Activated CD8-positive, alpha-beta T cell treated with anti-CD3 and anti-CD28 coated beads for 36 hours (primary cell): ENCODE data around the gene RPAP3. TPM values are rescaled to one million over a fixed set of nuclear protein-coding genes. Genes with fewer than 3 reads are reported as not detected.

Experiments
- ATAC-seq: fragments of 200-7000 bp; cut with Tn5 transposase; one replicate; pipeline ENCODE4 v1.10.0; 2021; ENCODE audit warnings: mild to moderate bottlenecking, moderate library complexity
- CTCF ChIA-PET: fragments of 350-600 bp; sonication (Branson Sonifier 250); formaldehyde crosslinking; loops from one replicate; lab custom pipeline; 2021; ENCODE audit warnings: antibody characterized with exemption; lab: Charles Lee
- POLR2A ChIA-PET: fragments of 350-600 bp; sonication (Branson Sonifier 250); formaldehyde crosslinking; loops from one replicate; lab custom pipeline; 2021; ENCODE audit warnings: antibody characterized with exemption; lab: Charles Lee
- DNase-seq: peaks from one replicate; pipeline ENCODE4 v3.0.0-alpha.2; 2020
- H3K27ac Mint-ChIP-seq: one replicate; pipeline ENCODE4 v1.8.0; 2021; ENCODE audit warnings: mild to moderate bottlenecking, mixed read lengths
- H3K27me3 Mint-ChIP-seq: one replicate; pipeline ENCODE4 v1.8.0; 2021; ENCODE audit warnings: mixed read lengths
- H3K36me3 Mint-ChIP-seq: one replicate; pipeline ENCODE4 v1.8.0; 2021; ENCODE audit warnings: low read depth, mixed read lengths
- H3K4me1 Mint-ChIP-seq: one replicate; pipeline ENCODE4 v1.8.0; 2021; ENCODE audit warnings: low read depth, mixed read lengths
- H3K4me3 Mint-ChIP-seq: one replicate; pipeline ENCODE4 v1.8.0; 2021; ENCODE audit warnings: mild to moderate bottlenecking, moderate library complexity, mixed read lengths
- H3K9me3 Mint-ChIP-seq: one replicate; pipeline ENCODE4 v1.8.0; 2021; ENCODE audit warnings: mixed read lengths
- intact Hi-C: fragments of 100-400 bp; cut with micrococcal nuclease; formaldehyde crosslinking; loops from one replicate; pipeline ENCODE4 v1.10.0; 2022
- total RNA-seq, 2 experiments: library from RNA; stranded (reverse); gene quantifications; one replicate each; pipeline ENCODE4 v1.2.3, GENCODE V29; 2021
- TF ChIP-seq, protein P1 (sequence below): fragments of 200-600 bp; IDR thresholded peaks from one replicate; pipeline ENCODE4 v1.8.0; 2022; ENCODE audit warnings: antibody characterized with exemption, mild to moderate bottlenecking

RPAP3 gene
- total RNA-seq, 2 experiments from 2014 or later = 42.0 to 42.5 TPM

DNA sequence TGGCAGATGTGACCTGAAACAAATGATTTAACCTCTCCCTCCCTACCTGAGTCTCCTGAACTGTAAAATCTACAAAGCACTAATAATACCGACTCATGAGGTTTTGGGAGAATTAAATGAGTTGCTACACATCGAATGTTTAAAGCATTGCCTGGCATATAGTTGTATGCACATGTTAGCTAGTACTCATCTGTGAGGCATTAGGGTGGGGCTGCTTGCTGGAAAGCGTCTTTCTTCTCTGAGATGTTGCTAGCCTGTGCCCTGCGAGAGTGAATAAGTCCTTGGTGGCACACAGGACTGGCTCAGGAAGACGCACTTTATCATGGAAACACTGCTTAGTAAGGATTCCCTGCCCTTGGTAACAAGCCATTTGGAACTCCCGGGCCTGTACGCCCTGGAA is 46.7 kb upstream of the RPAP3 start:
- Mint-ChIP-seq H3K4me3 (no peak overlapping the region), H3K9me3 (no peaks in the 10 kb centered on the region), H3K36me3 (no peaks in the 10 kb centered on the region), H3K4me1 (peaks cover 24% of the 10 kb centered on the region), H3K27me3 (no peaks in the 10 kb centered on the region), H3K27ac (no peak overlapping the region)
- DNase-seq = no peak
- no peak for ATAC-seq
- intact Hi-C loops = no loop called here
- ChIA-PET CTCF (interaction anchor here (0.8 to 14.5 kb wide), 3 partner anchors 12 to 37 kb away, joined by 3 to 355 read pairs (median 4); no protein-coding TSS in a partner anchor), POLR2A (no interaction called here)
- TF ChIP-seq, protein P1, sequence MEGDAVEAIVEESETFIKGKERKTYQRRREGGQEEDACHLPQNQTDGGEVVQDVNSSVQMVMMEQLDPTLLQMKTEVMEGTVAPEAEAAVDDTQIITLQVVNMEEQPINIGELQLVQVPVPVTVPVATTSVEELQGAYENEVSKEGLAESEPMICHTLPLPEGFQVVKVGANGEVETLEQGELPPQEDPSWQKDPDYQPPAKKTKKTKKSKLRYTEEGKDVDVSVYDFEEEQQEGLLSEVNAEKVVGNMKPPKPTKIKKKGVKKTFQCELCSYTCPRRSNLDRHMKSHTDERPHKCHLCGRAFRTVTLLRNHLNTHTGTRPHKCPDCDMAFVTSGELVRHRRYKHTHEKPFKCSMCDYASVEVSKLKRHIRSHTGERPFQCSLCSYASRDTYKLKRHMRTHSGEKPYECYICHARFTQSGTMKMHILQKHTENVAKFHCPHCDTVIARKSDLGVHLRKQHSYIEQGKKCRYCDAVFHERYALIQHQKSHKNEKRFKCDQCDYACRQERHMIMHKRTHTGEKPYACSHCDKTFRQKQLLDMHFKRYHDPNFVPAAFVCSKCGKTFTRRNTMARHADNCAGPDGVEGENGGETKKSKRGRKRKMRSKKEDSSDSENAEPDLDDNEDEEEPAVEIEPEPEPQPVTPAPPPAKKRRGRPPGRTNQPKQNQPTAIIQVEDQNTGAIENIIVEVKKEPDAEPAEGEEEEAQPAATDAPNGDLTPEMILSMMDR = no peak

DNA sequence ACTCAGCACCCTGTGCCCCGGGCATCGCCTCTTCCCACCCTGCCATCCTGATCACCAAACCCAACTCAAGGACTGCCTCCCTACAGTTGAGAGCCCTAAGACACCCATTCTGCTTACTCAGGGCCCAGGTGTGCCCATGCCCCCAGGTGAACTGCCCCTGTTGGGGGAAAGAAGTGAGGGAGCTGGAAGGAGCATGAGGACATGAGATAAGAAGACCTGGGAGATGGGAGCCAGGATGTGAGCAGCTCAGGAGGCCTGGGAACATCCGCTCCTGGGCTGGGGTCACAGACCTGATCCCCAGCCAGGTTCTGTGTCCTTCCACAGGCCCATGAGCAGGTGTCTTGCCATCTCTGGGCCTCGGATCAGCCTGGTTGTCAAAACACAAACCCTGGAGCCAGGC is 46.3 kb upstream of the RPAP3 start:
- Mint-ChIP-seq H3K9me3 (no peaks in the 10 kb centered on the region), H3K27ac (no peak overlapping the region), H3K36me3 (no peaks in the 10 kb centered on the region), H3K27me3 (no peaks in the 10 kb centered on the region), H3K4me3 (no peak overlapping the region), H3K4me1 (peaks cover 20% of the 10 kb centered on the region)
- DNase-seq (no peak), ATAC-seq (no peak)
- POLR2A ChIA-PET = no interaction called here
- intact Hi-C loops = no loop called here
- CTCF ChIA-PET = interaction anchor here (0.8 to 14.5 kb wide), 3 partner anchors 12 to 36 kb away, joined by 3 to 355 read pairs (median 4); no protein-coding TSS in a partner anchor
- TF ChIP-seq, protein P1 = no peak

DNA sequence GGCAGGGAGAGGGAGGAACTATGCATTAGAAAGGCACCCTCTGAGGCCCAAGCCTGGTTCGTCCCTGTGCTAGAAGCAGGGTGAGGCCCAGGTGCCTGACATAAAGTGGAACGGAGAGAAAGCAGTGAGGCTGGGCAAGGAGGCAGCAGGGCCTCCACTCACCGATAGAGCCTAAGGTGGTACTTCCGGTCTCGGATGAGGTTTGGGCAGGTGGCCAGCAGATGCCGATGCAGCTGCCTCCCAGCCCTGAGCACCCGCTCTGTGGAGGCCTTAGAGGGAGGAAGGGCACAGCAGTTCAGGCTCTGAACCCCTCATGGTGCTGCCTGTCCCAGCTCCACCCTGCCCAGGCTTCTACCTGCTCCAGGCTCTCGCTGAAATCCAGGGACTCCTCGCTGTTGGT is 45.7 kb upstream of the RPAP3 start:
- H3K27ac Mint-ChIP-seq = no peak overlapping the region
- H3K27me3 Mint-ChIP-seq = no peaks in the 10 kb centered on the region
- H3K4me3 Mint-ChIP-seq = no peak overlapping the region
- ChIA-PET POLR2A (no interaction called here), CTCF (interaction anchor here (0.8 to 14.5 kb wide), 4 partner anchors 11 to 36 kb away, joined by 3 to 685 read pairs (median 180); partner anchors contain the start of gene SLC48A1)
- TF ChIP-seq, protein P1 = no peak
- intact Hi-C loops = no loop called here
- peaks cover 19% of the 10 kb centered on the region for H3K4me1 Mint-ChIP-seq
- H3K9me3 Mint-ChIP-seq = no peaks in the 10 kb centered on the region
- no peak for DNase-seq
- no peaks in the 10 kb centered on the region for H3K36me3 Mint-ChIP-seq
- no peak for ATAC-seq

DNA sequence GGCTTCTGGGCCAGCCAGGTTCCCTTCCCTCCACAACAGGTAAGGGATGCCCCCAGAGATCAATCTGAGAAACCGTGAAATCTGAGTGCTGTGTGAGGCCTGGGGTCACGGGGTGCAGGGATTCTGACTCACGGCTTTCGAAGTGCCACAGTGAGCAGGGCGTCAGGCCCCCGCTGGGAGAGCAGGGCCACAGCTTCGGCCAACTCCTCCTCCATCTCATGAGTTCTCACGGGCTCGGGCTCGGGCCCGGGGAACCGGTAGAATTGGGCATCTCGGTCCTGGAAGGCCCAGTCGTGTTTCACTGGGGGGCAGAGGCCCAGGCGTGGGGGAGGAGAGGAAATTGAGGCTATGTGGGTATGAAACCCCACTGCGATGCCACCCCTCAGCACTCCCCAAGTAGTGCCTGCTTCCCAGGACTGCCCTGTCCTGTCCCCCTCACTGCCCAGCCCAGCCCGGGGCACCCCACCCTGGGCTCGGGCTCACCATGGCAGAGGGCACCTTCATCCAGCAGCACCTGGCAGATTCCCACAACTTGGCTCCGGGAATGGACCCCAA is 45.2 kb upstream of the RPAP3 start:
- no peaks in the 10 kb centered on the region for H3K36me3 Mint-ChIP-seq
- ChIA-PET POLR2A (no interaction called here), CTCF (interaction anchor here (12.5 to 14.5 kb wide), 2 partner anchors 11 to 23 kb away, joined by 355 to 685 read pairs; partner anchors contain the start of gene SLC48A1)
- DNase-seq (no peak), ATAC-seq (no peak)
- no peaks in the 10 kb centered on the region for H3K9me3 Mint-ChIP-seq
- H3K4me3 Mint-ChIP-seq = no peak overlapping the region
- intact Hi-C loops = no loop called here
- H3K4me1 Mint-ChIP-seq = peaks cover 14% of the 10 kb centered on the region
- no peak overlapping the region for H3K27ac Mint-ChIP-seq
- TF ChIP-seq, protein P1 = no peak
- no peaks in the 10 kb centered on the region for H3K27me3 Mint-ChIP-seq

DNA sequence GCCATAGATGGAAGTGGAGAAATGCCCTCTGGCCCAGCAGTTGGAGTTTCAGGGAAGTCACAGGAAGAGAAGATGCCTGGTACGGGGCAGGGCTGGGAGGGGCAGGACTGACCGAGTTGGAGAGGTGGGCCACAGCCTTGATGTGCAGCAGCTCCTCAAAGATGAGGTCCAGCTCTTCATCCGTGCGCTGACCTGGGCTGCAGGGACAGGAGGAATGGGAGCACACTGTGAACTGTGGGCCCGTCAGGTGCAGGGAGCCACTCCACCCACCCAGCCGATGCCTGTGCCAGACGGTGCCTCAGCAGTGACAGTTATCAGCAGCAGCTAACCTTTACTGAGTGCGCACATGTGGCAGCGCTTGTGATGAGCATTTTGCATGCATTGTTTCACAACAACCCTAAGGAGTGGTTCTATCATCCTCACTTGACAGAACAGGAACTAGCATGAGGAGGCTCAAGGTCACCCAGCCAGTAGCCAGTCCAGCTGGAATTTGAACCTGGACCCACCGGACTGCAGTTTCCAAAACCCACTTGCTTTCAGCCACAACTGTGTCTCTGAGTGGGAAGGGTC is 44.5 kb upstream of the RPAP3 start:
- no peak overlapping the region for H3K4me3 Mint-ChIP-seq
- TF ChIP-seq, protein P1 = no peak
- ChIA-PET POLR2A (interaction anchor here (0.9 kb wide), 1 partner anchor 174 kb away, joined by 3 read pairs; no protein-coding TSS in a partner anchor), CTCF (interaction anchor here (12.5 to 14.5 kb wide), 2 partner anchors 10 to 24 kb away, joined by 355 to 685 read pairs; partner anchors contain the start of gene SLC48A1)
- no peaks in the 10 kb centered on the region for H3K36me3 Mint-ChIP-seq
- H3K9me3 Mint-ChIP-seq = no peaks in the 10 kb centered on the region
- H3K27ac Mint-ChIP-seq = no peak overlapping the region
- no peaks in the 10 kb centered on the region for H3K27me3 Mint-ChIP-seq
- DNase-seq (no peak), ATAC-seq (no peak)
- intact Hi-C loops = no loop called here
- peaks cover 7% of the 10 kb centered on the region for H3K4me1 Mint-ChIP-seq
